ENCODE results near the gene GOLGA1.
"Not testable (repeated sequence)": the region's sequence is repeated elsewhere in the genome, so short reads cannot be mapped to it uniquely, and the experiment has no call there.

The GOLGA1 gene

DNA sequence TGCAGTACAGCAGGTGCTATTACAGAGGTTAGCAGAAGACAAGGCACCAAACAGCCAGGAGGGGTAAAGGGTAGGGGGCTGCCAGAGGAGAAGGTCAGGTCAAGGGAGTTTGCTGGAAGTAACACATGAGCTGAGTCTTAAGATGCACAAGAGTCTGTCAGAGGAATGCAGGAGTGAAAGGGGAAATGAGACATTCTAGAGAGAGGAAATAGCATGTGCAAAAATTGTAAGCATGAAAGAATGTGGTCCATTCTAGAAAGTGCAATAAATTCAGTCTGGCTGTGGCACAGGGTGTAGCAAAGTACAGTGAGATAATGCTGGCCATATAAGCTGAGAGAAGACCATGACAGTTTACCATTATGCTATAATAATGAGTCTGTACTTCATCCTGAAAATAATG, 6.6 kb downstream of the GOLGA1 start:
- no peak for DNase-seq

DNA sequence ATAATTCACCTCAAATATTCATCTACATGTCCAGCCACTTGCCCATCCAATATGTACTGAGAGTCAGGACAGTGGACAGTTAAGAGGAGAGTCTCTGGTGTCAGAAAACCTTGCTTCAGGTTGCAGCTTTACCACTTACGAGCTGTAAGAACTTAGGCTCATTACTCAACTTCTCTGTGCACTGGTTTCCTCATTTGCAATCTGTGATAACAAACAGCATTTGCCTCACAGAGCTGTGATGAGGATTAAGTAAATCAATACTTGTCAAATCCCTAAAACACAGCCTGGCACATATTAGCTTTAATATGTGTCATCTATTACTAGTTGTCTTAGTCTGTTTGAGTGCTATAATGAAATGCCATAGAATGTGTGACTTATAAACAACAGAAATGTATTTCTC, 8.6 kb downstream of the GOLGA1 start:
- DNase-seq: no peak

DNA sequence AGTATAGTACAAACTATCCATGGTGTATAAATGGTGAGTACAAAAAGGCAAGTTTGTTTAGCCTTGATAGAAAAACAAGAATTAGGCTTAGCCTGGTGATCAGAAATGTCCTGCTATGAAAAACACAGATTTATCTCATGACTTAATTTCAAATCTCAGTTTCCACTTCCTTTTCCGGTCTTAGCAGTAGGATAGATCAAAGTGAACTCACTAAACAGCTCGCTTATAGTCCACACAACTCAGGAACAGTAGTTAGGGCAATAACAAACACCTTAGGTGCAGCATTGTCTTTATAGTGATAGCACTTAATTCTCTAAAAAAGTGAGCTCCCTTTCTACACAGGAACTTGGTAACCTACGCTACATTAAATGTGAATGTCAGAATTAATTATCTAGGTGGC, 11.4 kb downstream of the GOLGA1 start:
- DNase-seq: no peak

DNA sequence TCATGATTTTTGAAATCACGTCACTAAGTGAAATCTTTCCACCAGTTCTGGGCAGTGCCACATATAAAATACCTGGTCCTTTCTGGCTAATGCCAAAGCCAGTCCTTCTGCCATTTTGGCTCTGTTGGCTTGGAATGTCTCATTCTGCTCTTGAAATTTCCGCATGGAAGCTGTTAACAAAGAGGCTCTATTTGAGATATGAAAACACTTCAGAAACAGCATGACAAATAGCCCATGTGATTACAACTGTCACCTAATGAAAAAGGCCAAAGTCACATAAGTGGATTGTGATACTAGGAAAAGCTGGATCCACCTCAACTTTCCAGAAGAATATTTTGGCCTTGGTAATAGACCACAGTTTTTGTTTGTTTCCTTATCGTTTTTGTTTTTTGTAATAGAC, 12.8 kb downstream of the GOLGA1 start:
- no peak for DNase-seq

DNA sequence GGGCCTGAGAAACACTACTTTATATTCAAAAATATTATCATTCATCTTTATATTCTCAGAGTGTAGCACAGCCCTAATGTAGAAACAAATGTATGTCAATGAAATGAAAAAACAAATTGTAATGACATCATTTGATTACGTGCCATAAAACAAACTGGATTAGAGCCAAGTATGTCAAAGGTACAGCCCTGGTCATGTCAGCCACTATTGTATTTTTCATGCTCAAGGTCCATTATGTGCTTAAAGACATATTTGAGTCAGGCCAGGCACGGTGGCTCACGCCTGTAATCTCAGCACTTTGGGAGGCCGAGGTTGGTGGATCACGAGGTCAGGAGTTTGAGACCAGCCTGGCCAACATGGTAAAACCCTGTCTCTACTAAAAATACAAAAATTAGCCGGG, 20.5 kb downstream of the GOLGA1 start:
- not testable (repeated sequence) for DNase-seq

DNA sequence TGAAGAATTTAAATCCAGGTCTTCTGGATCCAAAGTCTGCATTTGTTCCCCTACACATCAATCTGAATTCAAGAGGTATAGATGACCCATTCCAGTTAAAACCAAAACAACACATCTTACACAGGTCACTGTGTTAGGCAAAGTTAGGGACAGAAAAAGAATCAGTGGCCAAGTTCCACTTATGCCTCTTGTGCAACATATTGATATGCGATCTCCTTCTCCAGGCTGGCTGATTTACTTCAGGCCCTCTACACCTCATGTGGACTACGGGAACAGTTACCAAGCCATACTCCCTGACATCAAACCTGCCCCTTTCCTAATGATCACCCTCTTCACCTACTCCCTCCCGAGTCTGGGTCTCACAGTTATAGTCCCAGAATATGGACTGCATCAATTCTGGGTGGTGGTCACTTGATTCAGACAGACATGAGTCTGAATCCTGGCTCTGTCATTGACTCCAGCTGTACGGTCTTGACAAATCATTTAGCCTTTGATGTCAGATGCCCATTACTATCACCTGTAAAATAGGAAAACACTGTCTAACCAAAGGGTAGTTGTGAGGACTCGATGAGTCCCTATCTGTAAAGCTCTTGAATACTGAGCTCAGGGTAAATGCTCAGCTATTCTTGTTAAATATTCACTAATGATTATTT, 26.0 kb downstream of the GOLGA1 start:
- DNase-seq: no peak

DNA sequence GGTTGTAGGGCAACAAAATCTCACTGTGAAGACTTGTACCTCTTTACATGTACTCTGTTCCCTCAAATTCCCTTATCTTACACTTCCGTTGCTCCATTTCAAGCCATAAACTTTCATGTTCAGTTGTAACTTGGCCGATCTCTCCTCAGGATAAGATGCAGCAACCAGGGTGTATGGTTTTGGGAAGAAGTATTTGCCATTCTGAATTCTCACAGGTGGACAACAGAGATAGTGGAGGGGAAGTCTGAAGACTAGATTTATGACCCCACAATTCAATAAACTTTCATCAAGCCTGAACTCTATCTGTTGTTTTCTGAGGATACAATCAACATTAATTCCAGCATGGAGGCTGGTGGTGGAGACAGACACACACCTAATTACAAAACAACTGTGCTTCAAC, 27.5 kb downstream of the GOLGA1 start:
- no peak for DNase-seq

DNA sequence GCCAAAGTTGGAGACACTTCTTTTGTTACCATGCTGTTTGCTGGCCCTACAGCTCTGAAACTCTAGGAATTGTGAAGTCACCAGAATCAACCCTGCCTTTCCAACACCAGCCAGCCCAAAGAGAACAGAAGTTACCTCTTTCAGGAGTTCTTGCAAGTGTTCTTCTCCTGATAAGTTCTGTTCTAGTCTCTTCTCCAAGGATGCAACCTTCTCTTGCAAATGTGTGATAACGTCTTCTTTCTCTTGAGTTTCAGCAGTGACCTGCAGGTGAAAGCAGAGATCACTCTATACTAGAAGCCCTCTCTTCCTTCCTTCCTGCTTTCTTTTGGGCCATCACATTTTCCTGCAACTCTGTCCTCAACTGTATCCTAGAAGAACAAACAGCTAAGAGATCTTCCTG, 29.1 kb downstream of the GOLGA1 start:
- DNase-seq: no peak

DNA sequence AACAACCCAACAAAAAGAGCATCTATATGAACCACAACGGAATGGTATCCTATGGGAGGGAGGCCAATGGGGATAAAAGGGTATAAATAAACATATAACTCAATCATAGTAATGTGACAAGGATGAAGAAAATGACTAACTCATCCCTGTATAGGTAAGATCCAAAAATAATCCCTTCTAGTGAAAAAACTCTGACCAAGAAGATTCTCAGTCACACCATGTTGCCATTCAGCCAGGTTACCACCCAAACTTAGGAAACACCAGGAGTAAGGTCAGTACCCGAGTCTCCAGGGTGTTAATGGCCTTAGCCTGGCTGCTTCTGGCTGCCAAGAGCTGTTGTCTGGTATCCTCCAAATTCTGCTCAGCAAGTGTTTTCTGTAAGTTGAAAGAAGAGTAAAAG, 32.8 kb downstream of the GOLGA1 start:
- no peak for DNase-seq

DNA sequence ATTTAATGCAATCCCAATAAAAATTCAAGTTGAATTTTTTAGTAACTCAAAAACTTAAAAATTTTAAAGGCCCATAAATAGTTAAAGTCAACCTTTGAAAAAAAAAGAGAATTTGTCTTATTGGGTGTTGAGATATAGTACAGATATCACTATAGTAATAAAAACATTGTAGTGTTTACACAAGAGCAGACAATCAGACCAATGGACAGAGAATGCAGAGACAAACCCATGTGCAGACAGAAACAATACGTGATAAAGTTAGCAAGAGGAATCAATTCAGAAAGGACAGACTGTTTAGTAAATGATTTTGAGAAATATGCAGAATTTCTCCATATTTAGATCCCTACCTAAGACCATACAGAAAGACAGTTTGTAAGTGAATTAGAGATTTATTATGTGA, 33.9 kb downstream of the GOLGA1 start:
- DNase-seq: no peak

DNA sequence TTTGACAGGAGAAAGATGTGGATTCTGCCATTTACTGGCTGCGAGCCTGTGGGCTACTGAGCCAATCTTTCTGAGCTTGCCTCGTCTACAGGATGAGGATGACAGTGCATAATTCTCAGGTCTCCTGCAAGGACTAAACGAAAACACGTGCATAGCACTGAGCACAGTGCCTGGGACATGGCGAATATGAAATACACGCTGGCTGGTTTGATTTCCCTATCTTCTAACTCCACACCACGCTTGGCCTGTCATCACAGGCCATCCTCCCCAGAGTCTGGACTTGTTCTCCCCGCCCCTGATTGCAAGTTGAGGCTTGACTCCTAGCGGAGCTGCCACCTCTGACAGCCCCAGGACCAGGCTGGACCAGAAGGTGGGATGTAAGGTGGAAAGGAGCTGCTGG, 41.0 kb downstream of the GOLGA1 start:
- no peak for DNase-seq

DNA sequence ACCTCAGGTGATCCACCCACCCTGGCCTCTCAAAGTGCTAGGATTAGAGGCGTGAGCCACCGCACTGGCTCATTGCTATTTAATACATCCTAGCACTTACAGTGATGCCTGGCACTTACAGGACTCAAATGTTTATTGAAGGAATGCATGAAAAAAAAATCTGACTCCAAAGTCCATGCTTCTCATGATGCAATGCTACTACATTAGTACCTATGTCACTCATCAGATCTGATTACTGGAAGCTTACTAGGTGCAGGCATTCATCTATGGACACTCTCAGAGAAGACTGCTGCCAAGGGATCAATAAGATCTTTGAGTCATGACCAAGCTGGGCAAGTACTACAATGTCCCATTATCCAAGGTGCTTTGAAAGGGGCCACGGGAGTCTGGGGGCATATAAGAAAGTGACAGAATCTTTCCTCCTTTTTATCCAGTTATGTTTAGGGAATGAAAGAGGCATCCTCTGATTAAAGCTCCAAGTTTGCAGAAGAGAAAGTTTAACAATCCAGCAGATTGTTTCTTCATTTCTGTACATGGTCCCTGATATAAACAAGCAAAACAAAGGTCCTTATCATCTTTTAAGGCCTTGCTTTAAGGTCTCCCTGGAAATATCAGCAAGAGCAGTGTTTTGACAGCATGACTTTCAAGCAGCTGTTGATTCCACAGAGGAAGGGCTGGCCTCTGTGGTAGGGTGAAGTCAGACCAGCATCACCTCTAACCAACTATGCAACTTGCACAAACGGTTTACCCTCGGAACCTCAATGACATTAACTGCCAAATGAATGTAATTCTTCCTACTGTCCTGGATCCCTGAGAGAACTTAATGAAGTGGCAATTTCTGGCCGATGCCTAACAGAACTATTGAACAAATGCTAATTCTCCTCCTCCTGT, 43.1 kb downstream of the GOLGA1 start:
- DNase-seq: no peak

DNA sequence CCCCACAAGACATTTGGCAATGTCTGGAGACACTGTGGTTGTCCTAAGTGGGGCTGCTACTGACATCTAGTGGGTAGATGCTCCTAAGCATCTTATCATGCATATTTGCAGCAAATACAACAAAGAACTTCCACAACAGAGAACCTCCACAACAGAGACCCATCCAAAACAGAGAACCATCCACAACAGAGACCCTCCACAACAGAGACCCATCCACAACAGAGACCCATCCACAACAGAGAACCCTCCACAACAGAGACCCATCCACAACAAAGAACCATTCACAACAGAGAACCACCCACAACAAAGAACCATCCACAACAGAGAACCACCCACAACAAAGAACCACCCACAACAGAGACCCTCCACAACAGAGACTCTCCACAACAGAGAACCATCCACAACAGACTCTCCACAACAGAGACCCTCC, 46.1 kb downstream of the GOLGA1 start:
- no peak for DNase-seq

DNA sequence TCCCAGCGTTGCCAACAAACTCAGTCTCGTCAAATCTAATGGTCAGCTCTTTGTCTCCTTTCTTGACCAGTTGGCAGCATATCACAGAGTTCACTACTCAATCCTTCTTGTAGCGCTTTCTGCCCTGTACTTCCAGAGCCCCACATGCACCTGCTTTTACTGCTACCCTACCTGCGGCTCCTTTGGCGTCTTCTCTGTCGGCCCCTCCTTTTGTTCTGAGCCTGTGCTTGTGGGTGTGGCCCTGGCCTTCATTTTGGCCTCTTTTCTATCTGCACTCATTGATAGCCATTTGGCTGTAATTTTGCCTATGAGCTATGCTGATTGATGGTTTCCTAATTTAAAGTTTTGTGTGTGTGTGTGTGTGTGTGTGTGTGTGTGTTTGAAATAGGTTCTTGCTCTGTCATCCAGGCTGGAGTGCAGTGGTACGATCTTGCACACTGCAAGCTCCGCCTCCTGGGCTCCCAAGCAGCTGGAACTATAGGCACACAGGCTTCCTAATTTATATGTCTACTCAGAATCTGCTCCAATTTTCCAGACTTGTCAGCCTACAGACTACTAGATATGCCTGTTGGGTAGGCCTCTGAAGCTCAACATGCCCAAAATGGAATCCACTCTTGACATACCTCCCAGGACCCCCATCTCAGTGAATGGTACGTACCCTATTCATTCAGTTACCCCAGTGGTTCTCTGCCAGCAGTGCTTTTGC, 46.7 kb downstream of the GOLGA1 start:
- DNase-seq: no peak

DNA sequence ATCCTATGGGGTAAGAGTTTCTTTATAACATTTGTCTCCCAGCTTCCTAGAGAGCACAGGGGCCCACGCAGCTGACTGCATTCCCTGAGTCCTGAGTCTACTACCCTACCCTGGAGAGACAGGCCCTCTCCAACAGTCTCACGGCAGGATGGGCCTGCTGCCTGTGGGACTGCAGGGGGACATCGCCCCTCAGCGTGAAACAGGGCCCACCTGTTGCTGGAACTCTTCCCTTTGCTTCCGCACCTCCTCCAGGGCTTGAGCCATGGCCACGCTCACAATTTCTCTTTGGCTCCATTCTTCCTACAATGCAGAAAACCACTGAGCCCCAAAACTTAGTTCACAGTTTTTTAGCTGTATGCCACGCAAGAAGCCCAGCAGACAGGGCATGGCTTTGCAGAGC, 50.7 kb downstream of the GOLGA1 start:
- no peak for DNase-seq

DNA sequence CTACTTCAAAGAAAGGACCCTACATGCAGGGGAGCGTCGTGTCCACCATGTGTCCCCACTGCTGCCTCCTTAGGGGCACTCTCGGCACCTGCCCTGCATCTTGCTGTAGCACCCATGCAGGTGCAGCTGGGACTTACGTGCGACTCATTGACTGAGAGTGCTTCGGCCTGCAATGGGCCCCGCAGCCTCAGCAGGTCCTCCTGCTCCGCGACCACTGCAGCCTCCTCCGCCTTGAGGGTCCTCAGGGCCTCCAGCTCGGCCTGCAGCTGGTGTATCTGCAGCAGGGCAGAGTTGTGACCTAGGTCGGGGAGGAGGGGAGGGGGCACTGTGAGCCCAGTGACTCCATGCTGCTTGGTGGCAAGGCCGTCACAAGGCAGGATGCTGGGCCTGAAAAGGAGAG, 51.9 kb downstream of the GOLGA1 start:
- DNase-seq: no peak

DNA sequence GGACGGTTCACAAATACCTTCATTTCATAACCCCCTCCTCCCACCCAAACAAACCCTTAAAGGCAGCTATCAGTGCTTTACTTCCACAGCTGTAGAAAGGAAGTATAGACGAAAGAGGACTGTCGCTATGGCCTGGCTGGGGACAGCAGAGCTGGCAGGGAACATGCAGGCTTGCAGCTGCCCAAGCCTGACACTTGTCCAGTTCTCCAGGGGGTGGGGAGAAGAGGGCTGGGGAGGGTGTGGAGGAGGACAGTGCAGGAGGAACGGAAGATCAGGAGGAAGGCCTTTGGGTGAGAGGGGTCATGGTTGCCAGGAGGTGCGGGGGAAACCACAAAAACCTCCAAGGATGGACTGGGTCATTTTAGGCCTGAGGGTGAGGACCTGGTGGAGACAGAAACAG, 53.1 kb downstream of the GOLGA1 start:
- no peak for DNase-seq

DNA sequence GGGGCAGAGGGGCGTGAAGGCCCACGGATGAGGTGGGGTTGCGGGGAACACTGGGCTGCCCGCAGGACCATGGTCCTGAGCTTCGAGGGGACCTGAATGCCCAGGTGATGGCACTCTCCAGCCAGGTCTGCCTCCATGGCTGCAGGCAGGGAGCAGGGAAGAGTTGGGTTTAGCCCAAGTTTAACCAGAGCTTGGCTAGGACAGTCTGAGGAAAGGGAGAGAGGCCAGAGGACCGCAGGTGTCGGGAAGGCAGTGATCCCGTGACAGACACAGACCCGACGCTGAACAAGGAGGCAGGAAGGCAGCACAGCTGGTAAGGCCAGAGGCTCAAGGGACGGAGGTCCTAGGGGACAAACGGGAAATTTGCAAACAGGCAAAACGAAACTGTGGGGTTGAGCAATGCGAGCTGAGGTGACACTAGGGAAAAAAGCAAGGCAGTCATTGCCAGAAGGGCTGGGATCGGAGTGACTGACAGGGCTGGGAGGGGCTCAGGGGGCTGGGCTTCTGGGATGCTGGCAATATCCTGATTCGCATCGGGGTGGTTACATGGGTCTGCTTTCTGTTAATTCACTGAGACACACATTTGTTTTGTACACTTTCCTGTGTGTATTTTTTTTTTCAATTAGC, 53.9 kb downstream of the GOLGA1 start:
- DNase-seq: no peak

DNA sequence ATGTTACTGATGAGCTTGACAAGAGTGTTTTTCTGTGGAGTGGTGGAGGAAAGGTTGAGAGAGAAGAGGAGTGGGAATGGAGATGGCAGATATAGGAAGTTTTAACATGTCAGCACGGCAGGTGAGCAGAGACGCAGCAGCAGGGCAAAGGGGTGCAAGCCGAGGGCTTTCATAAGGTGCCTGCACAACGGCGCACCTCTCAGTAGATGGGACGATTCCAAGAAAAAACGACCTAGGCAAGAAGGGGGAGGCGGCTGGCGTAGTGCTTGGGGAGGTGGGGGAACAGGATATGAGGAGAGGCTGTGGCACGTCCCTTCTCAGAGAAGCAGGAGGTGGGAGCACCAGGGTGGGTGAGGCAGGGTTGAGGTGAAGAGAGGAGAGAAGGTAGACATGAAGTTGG, 54.4 kb downstream of the GOLGA1 start:
- no peak for DNase-seq

DNA sequence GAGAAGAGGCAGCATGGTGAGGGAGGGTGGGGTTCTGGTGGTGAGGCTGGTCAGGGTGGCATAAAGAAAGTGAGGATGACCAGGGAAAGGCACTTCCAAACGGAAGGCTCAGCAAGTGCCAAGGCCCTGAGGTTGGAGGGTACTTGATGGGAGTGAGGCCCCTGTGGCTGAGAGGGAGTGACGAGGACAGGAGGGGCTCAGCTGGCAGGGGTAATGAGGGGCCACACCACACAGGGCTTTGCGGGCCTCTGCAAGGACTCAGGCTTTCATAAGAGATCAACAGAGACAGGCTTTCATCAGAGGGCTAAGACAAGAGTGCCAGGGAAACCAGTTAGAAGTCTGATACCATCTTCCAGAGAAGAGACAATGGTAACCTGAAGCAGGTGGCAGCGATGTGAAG, 55.3 kb downstream of the GOLGA1 start:
- DNase-seq: no peak

DNA sequence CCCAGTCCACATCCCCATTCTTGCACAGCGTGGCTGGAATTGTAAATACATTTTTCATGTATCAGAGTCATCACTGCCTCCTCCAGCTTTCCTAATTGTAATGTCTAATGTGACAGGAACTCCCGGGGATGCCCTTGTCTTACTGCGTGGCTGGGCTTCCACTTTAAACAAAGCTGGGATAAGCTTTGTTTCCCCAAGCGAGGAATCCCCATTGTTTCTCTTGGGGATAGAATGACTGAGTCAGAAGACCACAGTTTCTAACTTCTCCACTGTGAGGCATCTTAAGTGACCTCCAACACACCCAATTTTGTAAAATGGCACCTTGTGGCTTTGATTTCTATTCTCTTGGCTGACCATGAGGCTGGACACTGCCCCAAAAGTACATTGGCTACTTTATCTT, 56.5 kb downstream of the GOLGA1 start:
- no peak for DNase-seq

DNA sequence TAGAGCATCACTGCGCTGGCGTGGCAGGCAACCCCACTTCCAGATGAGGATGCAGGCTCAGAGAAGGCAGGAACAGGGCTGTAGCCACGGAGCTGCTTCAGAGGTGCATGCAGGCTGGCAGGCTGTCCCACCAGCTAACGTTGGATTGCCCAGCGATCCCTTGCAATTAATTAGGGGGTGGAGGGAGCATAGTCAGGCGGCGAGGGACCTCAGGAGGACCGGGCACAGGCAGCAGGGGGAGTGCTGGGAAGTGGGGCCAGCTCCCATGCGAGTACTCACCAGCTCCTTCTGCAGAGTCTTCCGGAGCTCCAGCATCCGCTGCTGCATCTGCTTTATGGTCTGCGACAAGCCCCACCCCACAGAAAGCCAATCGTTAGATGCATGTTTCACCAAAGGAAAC, 58.7 kb downstream of the GOLGA1 start:
- DNase-seq: no peak

DNA sequence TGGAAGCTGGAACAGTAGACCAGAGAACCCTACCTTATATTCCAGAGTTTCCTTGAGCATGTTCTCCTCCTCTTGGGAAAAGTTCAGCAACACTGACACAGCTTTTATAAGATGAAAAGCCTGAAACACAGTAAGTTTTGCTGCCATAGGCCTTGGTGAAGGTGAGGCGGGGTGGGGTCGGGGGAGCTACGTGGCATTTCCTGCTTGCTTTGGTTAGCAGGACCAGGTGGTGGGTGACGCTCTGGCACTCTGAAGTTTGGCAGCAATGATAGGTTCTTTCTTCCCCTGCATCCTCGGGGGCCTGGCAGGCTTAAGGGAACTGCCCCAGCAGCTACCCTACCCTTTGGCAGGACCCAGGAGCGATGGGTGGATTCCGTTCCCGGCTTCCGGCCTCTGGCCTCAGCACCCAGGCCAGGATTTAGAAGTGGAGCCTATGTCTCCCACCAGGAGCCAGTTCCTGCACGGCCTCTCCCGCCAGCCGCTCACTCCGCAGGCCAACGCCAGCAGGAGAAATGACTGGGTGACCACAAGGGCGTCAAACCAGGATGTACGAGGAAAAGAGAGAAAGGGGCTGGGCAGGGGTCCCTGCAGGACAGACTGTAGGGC, 59.6 kb downstream of the GOLGA1 start:
- DNase-seq: no peak
